Activated naive CD4-positive, alpha-beta T cell treated with anti-CD3 and anti-CD28 coated beads, Interleukin-2, amount 10 ng/mL, durations not matched to agents 7 days and 5 days (primary cell): Measurements from ENCODE around the gene SDK1.

Experiments
- CTCF ChIA-PET: fragments of 350-600 bp; sonication (Branson Sonifier 250); formaldehyde crosslinking; loops from one replicate; lab custom pipeline; 2021; ENCODE audit warnings: antibody characterized with exemption; lab: Charles Lee
- DNase-seq: peaks from one replicate; pipeline ENCODE4 v3.0.0-alpha.2; 2020
- H3K27ac Mint-ChIP-seq: one replicate; pipeline ENCODE4 v1.8.0; 2021; ENCODE audit warnings: mild to moderate bottlenecking, moderate library complexity, mixed read lengths
- H3K27me3 Mint-ChIP-seq: one replicate; pipeline ENCODE4 v1.8.0; 2021; ENCODE audit warnings: mild to moderate bottlenecking, mixed read lengths
- H3K36me3 Mint-ChIP-seq: one replicate; pipeline ENCODE4 v1.8.0; 2021; ENCODE audit warnings: mixed read lengths
- H3K4me1 Mint-ChIP-seq: one replicate; pipeline ENCODE4 v1.8.0; 2021; ENCODE audit warnings: mixed read lengths
- H3K4me3 Mint-ChIP-seq: one replicate; pipeline ENCODE4 v1.8.0; 2021; ENCODE audit warnings: mild to moderate bottlenecking, moderate library complexity, mixed read lengths
- H3K9me3 Mint-ChIP-seq: one replicate; pipeline ENCODE4 v1.8.0; 2021; ENCODE audit warnings: mixed read lengths

The SDK1 gene

GRCh38 chr7:3548815-3549214 lies 247.8 kb downstream of the SDK1 start:
- Mint-ChIP-seq H3K27me3 (no peaks in the 10 kb centered on the region), H3K27ac (no peak overlapping the region), H3K4me3 (no peak overlapping the region), H3K36me3 (no peaks in the 10 kb centered on the region), H3K9me3 (no peaks in the 10 kb centered on the region), H3K4me1 (no peaks in the 10 kb centered on the region)
- CTCF ChIA-PET, result no interaction called here
- DNase-seq, result no peak

GRCh38 chr7:3549601-3550000 lies 248.5 kb downstream of the SDK1 start:
- Mint-ChIP-seq H3K4me1 (no peaks in the 10 kb centered on the region), H3K4me3 (no peak overlapping the region), H3K9me3 (no peaks in the 10 kb centered on the region), H3K27me3 (no peaks in the 10 kb centered on the region), H3K27ac (no peak overlapping the region), H3K36me3 (no peaks in the 10 kb centered on the region)
- CTCF ChIA-PET, result interaction anchor here (0.7 kb wide), 1 partner anchor 1740 kb away, joined by 3 read pairs; no protein-coding TSS in a partner anchor
- no peak for DNase-seq

- H3K4me3 Mint-ChIP-seq, result no peak overlapping the region
- CTCF ChIA-PET, result no interaction called here
- H3K36me3 Mint-ChIP-seq, result no peaks in the 10 kb centered on the region
- no peak overlapping the region for H3K27ac Mint-ChIP-seq
- no peak for DNase-seq
- no peaks in the 10 kb centered on the region for H3K9me3 Mint-ChIP-seq
- no peaks in the 10 kb centered on the region for H3K4me1 Mint-ChIP-seq
- H3K27me3 Mint-ChIP-seq, result no peaks in the 10 kb centered on the region
Observed at GRCh38 chr7:3551536-3551935, 250.5 kb downstream of the SDK1 start.

- Mint-ChIP-seq H3K27me3 (no peaks in the 10 kb centered on the region), H3K27ac (no peak overlapping the region), H3K9me3 (no peaks in the 10 kb centered on the region), H3K4me3 (no peak overlapping the region), H3K36me3 (no peaks in the 10 kb centered on the region), H3K4me1 (no peaks in the 10 kb centered on the region)
- CTCF ChIA-PET, result no interaction called here
- DNase-seq, result no peak
Observed at GRCh38 chr7:3552499-3552898, 251.4 kb downstream of the SDK1 start.

- H3K27me3 Mint-ChIP-seq, result no peaks in the 10 kb centered on the region
- no peaks in the 10 kb centered on the region for H3K9me3 Mint-ChIP-seq
- H3K27ac Mint-ChIP-seq, result no peak overlapping the region
- no peak overlapping the region for H3K4me3 Mint-ChIP-seq
- CTCF ChIA-PET, result no interaction called here
- no peaks in the 10 kb centered on the region for H3K36me3 Mint-ChIP-seq
- no peak for DNase-seq
- H3K4me1 Mint-ChIP-seq, result peaks cover 2% of the 10 kb centered on the region
Observed at GRCh38 chr7:3558400-3558799, 257.3 kb downstream of the SDK1 start.

- H3K9me3 Mint-ChIP-seq, result no peaks in the 10 kb centered on the region
- H3K36me3 Mint-ChIP-seq, result no peaks in the 10 kb centered on the region
- no peak for DNase-seq
- CTCF ChIA-PET, result no interaction called here
- no peaks in the 10 kb centered on the region for H3K27me3 Mint-ChIP-seq
- no peak overlapping the region for H3K27ac Mint-ChIP-seq
- no peak overlapping the region for H3K4me3 Mint-ChIP-seq
- H3K4me1 Mint-ChIP-seq, result peaks cover 2% of the 10 kb centered on the region
Observed at GRCh38 chr7:3559278-3559677, 258.2 kb downstream of the SDK1 start.

GRCh38 chr7:3560495-3560894 lies 259.4 kb downstream of the SDK1 start:
- peaks cover 8% of the 10 kb centered on the region for H3K4me1 Mint-ChIP-seq

GRCh38 chr7:3561932-3562331 lies 260.9 kb downstream of the SDK1 start:
- Mint-ChIP-seq H3K36me3 (no peaks in the 10 kb centered on the region), H3K4me1 (peaks cover 8% of the 10 kb centered on the region), H3K9me3 (no peaks in the 10 kb centered on the region), H3K27ac (no peak overlapping the region), H3K4me3 (no peak overlapping the region), H3K27me3 (no peaks in the 10 kb centered on the region)
- CTCF ChIA-PET, result interaction anchor here (0.6 kb wide), 1 partner anchor 225 kb away, joined by 3 read pairs; no protein-coding TSS in a partner anchor
- no peak for DNase-seq

More at GRCh38 chr7:3560495-3560894, 259.4 kb downstream of the SDK1 start:
- CTCF ChIA-PET, result no interaction called here
- H3K4me3 Mint-ChIP-seq, result no peak overlapping the region
- H3K36me3 Mint-ChIP-seq, result no peaks in the 10 kb centered on the region
- H3K27ac Mint-ChIP-seq, result no peak overlapping the region
- H3K9me3 Mint-ChIP-seq, result no peaks in the 10 kb centered on the region
- no peak for DNase-seq
- H3K27me3 Mint-ChIP-seq, result no peaks in the 10 kb centered on the region

GRCh38 chr7:3564231-3564630 lies 263.2 kb downstream of the SDK1 start:
- no peak overlapping the region for H3K27ac Mint-ChIP-seq
- CTCF ChIA-PET, result interaction anchor here (0.6 kb wide), 1 partner anchor 9 kb away, joined by 3 read pairs; no protein-coding TSS in a partner anchor
- no peaks in the 10 kb centered on the region for H3K27me3 Mint-ChIP-seq
- no peak overlapping the region for H3K4me3 Mint-ChIP-seq
- no peaks in the 10 kb centered on the region for H3K36me3 Mint-ChIP-seq
- H3K4me1 Mint-ChIP-seq, result peaks cover 7% of the 10 kb centered on the region
- no peaks in the 10 kb centered on the region for H3K9me3 Mint-ChIP-seq
- DNase-seq, result no peak

GRCh38 chr7:3568516-3568915 lies 267.5 kb downstream of the SDK1 start:
- Mint-ChIP-seq H3K36me3 (no peaks in the 10 kb centered on the region), H3K27me3 (no peaks in the 10 kb centered on the region), H3K9me3 (no peaks in the 10 kb centered on the region), H3K27ac (no peak overlapping the region), H3K4me1 (peaks cover 6% of the 10 kb centered on the region), H3K4me3 (no peak overlapping the region)
- no peak for DNase-seq
- CTCF ChIA-PET, result no interaction called here

GRCh38 chr7:3569643-3570042 lies 268.6 kb downstream of the SDK1 start:
- DNase-seq, result no peak
- Mint-ChIP-seq H3K9me3 (no peaks in the 10 kb centered on the region), H3K36me3 (no peaks in the 10 kb centered on the region), H3K27me3 (no peaks in the 10 kb centered on the region), H3K4me3 (no peak overlapping the region), H3K27ac (no peak overlapping the region), H3K4me1 (peaks cover 5% of the 10 kb centered on the region)
- CTCF ChIA-PET, result no interaction called here

- Mint-ChIP-seq H3K36me3 (no peaks in the 10 kb centered on the region), H3K4me3 (no peak overlapping the region), H3K4me1 (no peaks in the 10 kb centered on the region), H3K27me3 (no peaks in the 10 kb centered on the region), H3K27ac (no peak overlapping the region), H3K9me3 (peaks cover 8% of the 10 kb centered on the region)
- DNase-seq, result no peak
- CTCF ChIA-PET, result no interaction called here
Observed at GRCh38 chr7:3573151-3573550, 272.1 kb downstream of the SDK1 start.

GRCh38 chr7:3574386-3574785 lies 273.3 kb downstream of the SDK1 start:
- CTCF ChIA-PET, result no interaction called here
- Mint-ChIP-seq H3K36me3 (no peaks in the 10 kb centered on the region), H3K4me1 (no peaks in the 10 kb centered on the region), H3K27ac (no peak overlapping the region), H3K4me3 (no peak overlapping the region), H3K27me3 (no peaks in the 10 kb centered on the region), H3K9me3 (peaks cover 15% of the 10 kb centered on the region)
- no peak for DNase-seq

- no peak for DNase-seq
- Mint-ChIP-seq H3K36me3 (no peaks in the 10 kb centered on the region), H3K27ac (no peak overlapping the region), H3K9me3 (peaks cover 15% of the 10 kb centered on the region), H3K4me1 (no peaks in the 10 kb centered on the region), H3K27me3 (no peaks in the 10 kb centered on the region), H3K4me3 (no peak overlapping the region)
- CTCF ChIA-PET, result no interaction called here
Observed at GRCh38 chr7:3575753-3576531, 274.9 kb downstream of the SDK1 start.

GRCh38 chr7:3578399-3578798 lies 277.3 kb downstream of the SDK1 start:
- DNase-seq, result no peak
- H3K27ac Mint-ChIP-seq, result no peak overlapping the region
- CTCF ChIA-PET, result no interaction called here
- H3K9me3 Mint-ChIP-seq, result peaks cover 15% of the 10 kb centered on the region
- no peak overlapping the region for H3K4me3 Mint-ChIP-seq
- H3K36me3 Mint-ChIP-seq, result no peaks in the 10 kb centered on the region
- H3K27me3 Mint-ChIP-seq, result no peaks in the 10 kb centered on the region
- H3K4me1 Mint-ChIP-seq, result no peaks in the 10 kb centered on the region
